Progenitor cell of endocrine pancreas (in vitro differentiated cells): ENCODE data around the gene BTBD2. TPM values are rescaled to one million over a fixed set of nuclear protein-coding genes. Genes with fewer than 3 reads are reported as not detected.

Experiments used
- DNase-seq: peaks from one replicate; pipeline ENCODE4 v3.0.0; 2021; ENCODE audit warnings: low spot score; ENCODE audit not compliant: unreplicated experiment
- H3K27ac Mint-ChIP-seq: 2 replicates; pipeline ENCODE4 v1.8.0; 2021; ENCODE audit warnings: mild to moderate bottlenecking, moderate library complexity, mixed read lengths
- H3K27me3 Mint-ChIP-seq: 2 replicates; pipeline ENCODE4 v1.8.0; 2021; ENCODE audit warnings: mixed read lengths
- H3K36me3 Mint-ChIP-seq: 2 replicates; pipeline ENCODE4 v1.8.0; 2022; ENCODE audit warnings: mixed read lengths; ENCODE audit not compliant: insufficient read depth
- H3K4me1 Mint-ChIP-seq: 2 replicates; pipeline ENCODE4 v1.8.0; 2021; ENCODE audit warnings: low read depth, mixed read lengths
- H3K4me3 Mint-ChIP-seq: 2 replicates; pipeline ENCODE4 v1.8.0; 2021; ENCODE audit warnings: low read depth, mild to moderate bottlenecking, moderate library complexity, mixed read lengths
- H3K9me3 Mint-ChIP-seq: 2 replicates; pipeline ENCODE4 v1.8.0; 2021; ENCODE audit warnings: low read depth, mixed read lengths
- CTCF ChIP-seq: fragments of 200-600 bp; sonication (generic); IDR thresholded peaks from one replicate; pipeline ENCODE4 v1.5.0; 2021; ENCODE audit warnings: antibody characterized with exemption, mild to moderate bottlenecking; ENCODE audit not compliant: unreplicated experiment
- total RNA-seq: library from RNA; stranded (reverse); gene quantifications from 2 replicates; pipeline ENCODE4 v1.2.1, GENCODE V29; 2021

BTBD2 gene
- total RNA-seq, 1 donor from 2014 or later = 125 TPM

GRCh38 chr19:2062389-2062729 lies 46.8 kb upstream of the BTBD2 start:
- Mint-ChIP-seq H3K27me3 (no peaks in the 10 kb centered on the region), H3K4me3 (peak overlapping the region; percentile 85), H3K9me3 (no peaks in the 10 kb centered on the region), H3K4me1 (peaks cover 23% of the 10 kb centered on the region), H3K27ac (peak overlapping the region; percentile 98), H3K36me3 (no peaks in the 10 kb centered on the region)
- TF ChIP-seq CTCF = no peak
- no peak for DNase-seq

GRCh38 chr19:2061495-2062388 lies 46.2 kb upstream of the BTBD2 start:
- H3K4me3 Mint-ChIP-seq = peak overlapping the region; percentile 85

DNA sequence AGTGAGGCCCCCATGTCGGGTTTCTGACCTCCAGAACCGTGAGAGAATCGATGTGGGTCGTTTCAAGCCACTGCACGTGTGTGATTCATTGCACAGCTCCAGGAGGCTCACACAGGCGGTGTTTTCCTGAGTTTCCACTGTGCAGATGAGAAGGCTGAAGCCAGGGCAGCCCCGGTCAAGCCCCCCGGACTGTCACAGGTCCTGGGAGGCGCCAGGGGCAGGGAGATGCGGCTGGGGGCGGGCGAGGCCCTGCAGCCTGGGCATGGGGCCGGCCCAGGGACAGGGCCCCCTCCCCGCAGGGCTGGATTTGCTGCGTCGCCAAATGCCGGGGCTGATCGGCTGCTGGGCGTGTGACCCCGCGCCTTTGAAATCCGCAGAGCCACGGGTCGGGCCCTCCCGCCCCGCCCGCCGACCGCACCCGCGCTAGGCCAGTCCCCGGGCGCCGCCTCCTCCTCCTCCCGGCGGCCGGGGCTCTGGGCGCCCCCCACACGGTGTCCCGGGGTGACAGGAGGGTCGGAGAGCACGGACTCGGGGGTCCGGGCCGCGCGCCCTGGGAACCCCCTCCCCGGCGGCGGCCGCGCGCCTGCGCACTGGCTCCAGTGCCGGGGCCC lies 45.5 kb upstream of the BTBD2 start:
- no peak for TF ChIP-seq CTCF
- peak overlapping the region; percentile 85 for H3K4me3 Mint-ChIP-seq
- peak overlapping the region; percentile 98 for H3K27ac Mint-ChIP-seq
- no peaks in the 10 kb centered on the region for H3K36me3 Mint-ChIP-seq
- H3K9me3 Mint-ChIP-seq = no peaks in the 10 kb centered on the region
- H3K4me1 Mint-ChIP-seq = peaks cover 23% of the 10 kb centered on the region
- H3K27me3 Mint-ChIP-seq = no peaks in the 10 kb centered on the region
- DNase-seq = peak; percentile 50

More at GRCh38 chr19:2061495-2062388, 46.2 kb upstream of the BTBD2 start:
- H3K9me3 Mint-ChIP-seq = no peaks in the 10 kb centered on the region
- no peaks in the 10 kb centered on the region for H3K27me3 Mint-ChIP-seq
- no peak for TF ChIP-seq CTCF
- H3K4me1 Mint-ChIP-seq = peaks cover 23% of the 10 kb centered on the region
- peak; percentile 97 for DNase-seq
- H3K36me3 Mint-ChIP-seq = no peaks in the 10 kb centered on the region
- peak overlapping the region; percentile 98 for H3K27ac Mint-ChIP-seq

GRCh38 chr19:2059422-2060201 lies 44.1 kb upstream of the BTBD2 start:
- H3K4me3 Mint-ChIP-seq = peak overlapping the region; percentile 84
- no peak for TF ChIP-seq CTCF
- H3K27me3 Mint-ChIP-seq = no peaks in the 10 kb centered on the region
- no peaks in the 10 kb centered on the region for H3K36me3 Mint-ChIP-seq
- peak overlapping the region; percentile 98 for H3K27ac Mint-ChIP-seq
- H3K4me1 Mint-ChIP-seq = peaks cover 25% of the 10 kb centered on the region
- DNase-seq = no peak
- H3K9me3 Mint-ChIP-seq = no peaks in the 10 kb centered on the region
